NT2/D1 (cell line): ENCODE data around the gene KRT39.

Source experiments
- YY1 ChIP-seq: IDR thresholded peaks from 2 replicates; pipeline ENCODE4 v1.6.1; 2011; ENCODE audit not compliant: insufficient read length, insufficient read depth
- ZNF274 ChIP-seq: IDR thresholded peaks from 2 replicates; pipeline ENCODE4 v1.6.1; 2011; ENCODE audit warnings: mild to moderate bottlenecking, low read depth, low read length

GRCh38 chr17:41013606-41014005 is 46.9 kb upstream of the KRT39 start:
- TF ChIP-seq YY1 (no peak), ZNF274 (no peak)
